ENCODE results near the gene NKD1.

NKD1 gene

DNA sequence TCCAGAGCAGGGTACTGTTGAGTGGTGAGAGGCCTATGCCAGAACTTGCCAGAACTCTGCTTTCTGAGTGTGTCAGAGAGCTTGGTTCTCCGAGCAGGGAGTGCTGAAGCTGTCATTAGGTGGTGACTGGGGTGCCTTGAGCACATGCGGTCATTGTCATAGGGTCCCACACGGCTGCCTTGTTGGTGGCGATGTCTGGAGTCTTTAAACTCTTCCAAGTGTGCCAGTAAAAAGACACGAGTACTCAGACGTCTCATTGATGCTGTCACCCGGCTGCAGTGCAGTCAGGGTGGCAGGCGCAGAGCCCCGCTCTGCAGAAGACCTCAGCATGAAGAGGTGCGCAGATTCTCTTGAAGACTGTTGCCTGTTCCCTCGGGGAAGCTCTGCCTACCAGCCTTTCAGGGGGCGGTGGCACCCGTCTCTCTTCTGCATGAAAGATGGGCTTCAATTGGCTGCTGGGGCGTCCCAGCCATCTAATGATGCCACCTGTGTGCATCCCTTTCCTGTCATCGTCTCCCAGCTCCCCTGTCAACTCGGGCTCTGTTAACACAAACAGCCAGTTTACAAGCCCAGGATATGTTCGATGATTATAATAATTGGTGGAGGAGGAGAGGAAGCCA, 58.3 kb downstream of the NKD1 start:
- no peak for TF ChIP-seq POLR2AphosphoS5 (IDR thresholded peaks at IDR 0.05; ENCODE audit: low read depth, low read length)
- no peak for TF ChIP-seq REST (IDR thresholded peaks at IDR 0.05; ENCODE audit: insufficient read depth in 1 of 2, low read depth in 2 of 2, low read length in 2 of 2)
- TF ChIP-seq TAF1 (IDR thresholded peaks at IDR 0.05; ENCODE audit: borderline replicate concordance, insufficient read depth, low read length): no peak
- no peak for TF ChIP-seq FOXP2 (optimal IDR thresholded peaks at IDR 0.05; ENCODE audit: borderline replicate concordance, extremely low read depth, extremely low read length, insufficient read depth)
- no peak for TF ChIP-seq SIN3A (IDR thresholded peaks at IDR 0.05; ENCODE audit: borderline replicate concordance, insufficient read depth, low read length)

- TF ChIP-seq SIN3A (IDR thresholded peaks at IDR 0.05; ENCODE audit: borderline replicate concordance, insufficient read depth, low read length): no peak
- TF ChIP-seq POLR2AphosphoS5 (IDR thresholded peaks at IDR 0.05; ENCODE audit: low read depth, low read length): no peak
- no peak for TF ChIP-seq FOXP2 (optimal IDR thresholded peaks at IDR 0.05; ENCODE audit: borderline replicate concordance, extremely low read depth, extremely low read length, insufficient read depth)
- TF ChIP-seq REST (IDR thresholded peaks at IDR 0.05; ENCODE audit: insufficient read depth in 1 of 2, low read depth in 2 of 2, low read length in 2 of 2): no peak
These were observed 58.8 kb downstream of the NKD1 start for GRCh38 chr16:50607051-50607431.

DNA sequence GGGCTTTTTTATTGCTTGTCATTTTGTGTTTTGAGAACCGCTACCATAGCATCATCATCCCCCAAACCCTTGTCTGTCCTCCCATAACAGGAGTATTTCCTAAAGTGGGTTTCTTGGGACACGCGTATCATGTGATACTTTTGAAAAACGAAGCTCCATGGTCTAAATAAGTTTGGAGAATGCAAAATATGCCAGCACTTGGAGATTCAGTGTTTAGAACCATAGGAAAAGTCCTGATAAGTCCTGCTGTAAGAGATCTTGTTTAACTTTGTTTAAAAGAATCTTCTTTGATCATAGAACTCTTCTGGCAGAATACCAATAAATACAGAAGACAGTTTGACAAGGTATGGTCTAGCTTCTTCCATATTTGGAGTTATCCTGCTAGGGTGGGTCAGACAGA, 59.3 kb downstream of the NKD1 start:
- TF ChIP-seq TAF1 (IDR thresholded peaks at IDR 0.05; ENCODE audit: borderline replicate concordance, insufficient read depth, low read length) (no peak), POLR2AphosphoS5 (IDR thresholded peaks at IDR 0.05; ENCODE audit: low read depth, low read length) (no peak), SIN3A (IDR thresholded peaks at IDR 0.05; ENCODE audit: borderline replicate concordance, insufficient read depth, low read length) (no peak), FOXP2 (optimal IDR thresholded peaks at IDR 0.05; ENCODE audit: borderline replicate concordance, extremely low read depth, extremely low read length, insufficient read depth) (no peak), REST (IDR thresholded peaks at IDR 0.05; ENCODE audit: insufficient read depth in 1 of 2, low read depth in 2 of 2, low read length in 2 of 2) (no peak)

- no peak for TF ChIP-seq SIN3A (IDR thresholded peaks at IDR 0.05; ENCODE audit: borderline replicate concordance, insufficient read depth, low read length)
- TF ChIP-seq TAF1 (IDR thresholded peaks at IDR 0.05; ENCODE audit: borderline replicate concordance, insufficient read depth, low read length): no peak
- no peak for TF ChIP-seq REST (IDR thresholded peaks at IDR 0.05; ENCODE audit: insufficient read depth in 1 of 2, low read depth in 2 of 2, low read length in 2 of 2)
- TF ChIP-seq POLR2AphosphoS5 (IDR thresholded peaks at IDR 0.05; ENCODE audit: low read depth, low read length): no peak
- no peak for TF ChIP-seq FOXP2 (optimal IDR thresholded peaks at IDR 0.05; ENCODE audit: borderline replicate concordance, extremely low read depth, extremely low read length, insufficient read depth)
These were observed 59.9 kb downstream of the NKD1 start for GRCh38 chr16:50607970-50608557.
